ENCODE data around the gene FRAT1.

GRCh38 chr10:97302088-97302791, 16.8 kb upstream of the FRAT1 start:
- TF ChIP-seq POLR2A (IDR thresholded peaks at IDR 0.05) = no peak
- TF ChIP-seq CTCF (IDR thresholded peaks at IDR 0.05) = no peak

Measured in uterus (tissue), 2 donors.